Astrocyte of the spinal cord (primary cell): ENCODE measurements around the gene ASIC1.
"Not testable (repeated sequence)": the region's sequence is repeated elsewhere in the genome, so short reads cannot be mapped to it uniquely, and the experiment has no call there.

Source experiments
- DNase-seq: peaks from one replicate; pipeline ENCODE4 v3.0.0; 2011; ENCODE audit warnings: low read depth, low spot score
- H3K4me3 ChIP-seq: 2 replicates; pipeline ENCODE4 v1.5.1; 2011; ENCODE audit warnings: low read depth, mild to moderate bottlenecking, low read length, moderate library complexity
- CTCF ChIP-seq: IDR thresholded peaks from 2 replicates; pipeline ENCODE4 v1.5.1; 2012; ENCODE audit warnings: low read depth, mild to moderate bottlenecking, low read length, inconsistent platforms
- in situ Hi-C: cut with HindIII; loops from 2 replicates; pipeline ENCODE4 v1.10.0; 2017; ENCODE audit warnings: low sequenced_read_pairs

The ASIC1 gene

DNA sequence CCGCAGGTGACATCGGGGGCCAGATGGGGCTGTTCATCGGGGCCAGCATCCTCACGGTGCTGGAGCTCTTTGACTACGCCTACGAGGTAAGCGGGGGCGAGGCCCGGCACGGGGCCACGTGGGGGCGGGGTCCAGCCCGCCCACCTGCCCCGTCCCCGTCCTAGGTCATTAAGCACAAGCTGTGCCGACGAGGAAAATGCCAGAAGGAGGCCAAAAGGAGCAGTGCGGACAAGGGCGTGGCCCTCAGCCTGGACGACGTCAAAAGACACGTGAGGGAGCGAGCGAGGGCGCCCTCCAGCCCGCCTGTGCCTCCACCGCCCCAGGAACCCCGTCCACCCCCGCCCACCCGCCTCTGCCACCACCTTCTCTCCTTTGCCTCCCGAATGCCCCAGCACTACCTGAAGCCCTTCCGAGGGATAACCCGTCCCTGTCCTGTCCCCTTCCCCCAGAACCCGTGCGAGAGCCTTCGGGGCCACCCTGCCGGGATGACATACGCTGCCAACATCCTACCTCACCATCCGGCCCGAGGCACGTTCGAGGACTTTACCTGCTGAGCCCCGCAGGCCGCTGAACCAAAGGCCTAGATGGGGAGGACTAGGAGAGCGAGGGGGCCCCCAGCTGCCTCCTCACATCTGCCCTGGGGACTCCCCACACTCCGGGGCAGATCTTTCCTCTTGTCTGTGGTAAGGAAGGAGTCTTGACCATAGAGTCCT, 23.9 kb downstream of the ASIC1 start:
- no peak overlapping the region for H3K4me3 ChIP-seq
- DNase-seq: no peak
- no peak for TF ChIP-seq CTCF
- in situ Hi-C loops: no loop called here

GRCh38 chr12:50082644-50083043, 25.2 kb downstream of the ASIC1 start:
- no peak for DNase-seq
- in situ Hi-C loops: no loop called here
- H3K4me3 ChIP-seq: no peak overlapping the region
- no peak for TF ChIP-seq CTCF

GRCh38 chr12:50083301-50083700, 25.9 kb downstream of the ASIC1 start:
- no peak for TF ChIP-seq CTCF
- in situ Hi-C loops: no loop called here
- no peak for DNase-seq
- no peak overlapping the region for H3K4me3 ChIP-seq

GRCh38 chr12:50084409-50084774, 27.0 kb downstream of the ASIC1 start:
- H3K4me3 ChIP-seq: peak overlapping the region; percentile 88
- DNase-seq, in situ Hi-C loops: not testable (repeated sequence)

GRCh38 chr12:50084775-50085614, 27.6 kb downstream of the ASIC1 start, which contains the start of gene SMARCD1:
TSS of gene SMARCD1 (plus strand) at chr12:50085342. CDS start at chr12:50085370, 28 bp downstream.
- in situ Hi-C loops: no loop called here
- peak; percentile 75 for TF ChIP-seq CTCF
- peak; percentile 95 for DNase-seq

GRCh38 chr12:50085615-50086072, 28.2 kb downstream of the ASIC1 start:
- TF ChIP-seq CTCF: no peak
- in situ Hi-C loops: no loop called here
- peak overlapping the region; percentile 88 for H3K4me3 ChIP-seq
- no peak for DNase-seq

More at GRCh38 chr12:50084775-50085614, 27.6 kb downstream of the ASIC1 start, which contains the start of gene SMARCD1:
- peak within 1 kb of the TSS; percentile 88 for H3K4me3 ChIP-seq

- DNase-seq: no peak
- no peak for TF ChIP-seq CTCF
- peak overlapping the region; percentile 88 for H3K4me3 ChIP-seq
- in situ Hi-C loops: no loop called here
These were observed 28.8 kb downstream of the ASIC1 start for GRCh38 chr12:50086148-50086547.
